A549 treated with AZD9567 at 1 μM for 4 hours (cell line): Measurements from ENCODE around the gene FGF9. TPM values are rescaled to one million over a fixed set of nuclear protein-coding genes. Genes with fewer than 3 reads are reported as not detected.

Experiments used
- total RNA-seq: library from RNA; stranded (reverse); fragments of 200-300 nt; extraction: Qiagen RNA extraction; gene quantifications from 5 replicates; pipeline ENCODE4 v1.2.3, GENCODE V29; 2022; ENCODE audit not compliant: insufficient read depth

The FGF9 gene
- not detected in 5 replicates for total RNA-seq

DNA sequence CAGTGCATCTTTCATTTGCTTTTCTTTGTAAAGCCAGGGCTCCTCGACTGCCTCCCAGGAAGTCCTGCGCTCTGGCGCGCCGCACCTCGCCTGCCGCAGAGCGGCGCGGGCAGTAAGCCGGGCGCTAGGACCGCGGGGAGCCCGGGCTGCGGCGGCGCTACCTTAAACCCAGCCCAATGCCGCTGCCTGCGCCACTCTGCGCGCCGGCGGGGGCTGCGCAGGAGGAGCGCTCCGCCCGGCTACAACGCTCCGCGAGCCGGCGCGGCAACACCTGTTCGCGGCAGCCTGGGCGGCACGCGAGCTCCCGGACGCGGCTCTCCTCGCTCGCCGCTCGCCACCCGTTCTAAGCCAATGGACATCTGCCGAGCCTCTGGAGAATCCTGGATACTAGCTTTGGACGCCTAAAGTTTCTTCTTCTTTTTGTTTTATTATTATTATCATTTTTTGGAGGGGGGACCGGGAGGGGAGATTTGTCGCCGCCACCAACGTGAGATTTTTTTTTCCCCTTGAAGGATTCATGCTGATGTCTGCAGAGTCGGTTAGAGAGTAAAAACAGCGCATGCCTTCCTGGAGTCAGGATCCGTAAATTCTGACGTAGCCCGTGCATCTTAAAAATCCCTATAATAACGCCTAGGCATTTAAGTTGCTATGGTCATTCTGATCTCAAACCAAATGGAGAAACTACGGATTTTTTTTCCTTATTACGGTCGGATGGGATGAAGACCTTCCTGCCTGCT is at the start of gene FGF9:
TSS of gene FGF9 (plus strand) at position 191 of the 737 bp plus-strand sequence. CDS start 840 bp downstream, outside the sequence.

Other genes with a start within 250 kb of the FGF9 start
- gene ZDHHC20, start 211.8 kb upstream of the FGF9 start, total RNA-seq = 12.0 to 24.1 TPM (median 20.0 TPM) in 5 replicates
- gene MICU2, start 66.9 kb upstream of the FGF9 start, total RNA-seq = 15.7 to 26.0 TPM (median 18.3 TPM) in 5 replicates